AG09309 (cell line): Measurements from ENCODE around the gene EHBP1.

ENCODE experiments used
- DNase-seq: peaks from one replicate; pipeline ENCODE4 v3.0.0-alpha.2; 2010; ENCODE audit warnings: low read depth
- H3K4me3 ChIP-seq: 2 replicates; pipeline ENCODE4 v1.5.1; 2011; ENCODE audit warnings: mild to moderate bottlenecking, low read depth, low read length, moderate library complexity; ENCODE audit not compliant: control insufficient read depth
- TF ChIP-seq, protein P1 (sequence below): IDR thresholded peaks from 2 replicates; pipeline ENCODE4 v1.5.1; 2011; ENCODE audit warnings: mild to moderate bottlenecking, low read depth, low read length, inconsistent platforms; ENCODE audit not compliant: insufficient read depth, control insufficient read depth; ENCODE audit errors: missing control alignments

EHBP1 gene

DNA sequence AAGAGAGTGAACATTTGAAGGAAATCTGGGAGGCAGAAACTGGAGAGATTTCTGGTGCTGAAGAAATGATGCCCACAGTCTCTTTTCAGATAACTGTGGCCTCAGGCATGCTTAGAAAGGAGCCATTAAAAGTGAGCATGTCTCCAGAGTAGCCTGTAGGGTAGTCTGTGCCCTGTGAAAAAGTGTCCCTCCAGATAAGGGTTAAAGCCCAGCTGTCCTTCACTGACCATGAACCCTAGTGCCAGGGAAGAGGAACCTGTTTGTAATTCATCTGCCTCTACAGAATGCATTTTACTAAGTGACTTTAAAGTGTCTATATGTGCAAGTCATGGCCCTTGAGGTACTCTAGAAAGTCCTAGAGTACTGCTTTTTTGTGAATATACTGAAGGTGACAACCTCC lies 30.5 kb upstream of the EHBP1 start:
- no peak for DNase-seq
- TF ChIP-seq, protein P1, sequence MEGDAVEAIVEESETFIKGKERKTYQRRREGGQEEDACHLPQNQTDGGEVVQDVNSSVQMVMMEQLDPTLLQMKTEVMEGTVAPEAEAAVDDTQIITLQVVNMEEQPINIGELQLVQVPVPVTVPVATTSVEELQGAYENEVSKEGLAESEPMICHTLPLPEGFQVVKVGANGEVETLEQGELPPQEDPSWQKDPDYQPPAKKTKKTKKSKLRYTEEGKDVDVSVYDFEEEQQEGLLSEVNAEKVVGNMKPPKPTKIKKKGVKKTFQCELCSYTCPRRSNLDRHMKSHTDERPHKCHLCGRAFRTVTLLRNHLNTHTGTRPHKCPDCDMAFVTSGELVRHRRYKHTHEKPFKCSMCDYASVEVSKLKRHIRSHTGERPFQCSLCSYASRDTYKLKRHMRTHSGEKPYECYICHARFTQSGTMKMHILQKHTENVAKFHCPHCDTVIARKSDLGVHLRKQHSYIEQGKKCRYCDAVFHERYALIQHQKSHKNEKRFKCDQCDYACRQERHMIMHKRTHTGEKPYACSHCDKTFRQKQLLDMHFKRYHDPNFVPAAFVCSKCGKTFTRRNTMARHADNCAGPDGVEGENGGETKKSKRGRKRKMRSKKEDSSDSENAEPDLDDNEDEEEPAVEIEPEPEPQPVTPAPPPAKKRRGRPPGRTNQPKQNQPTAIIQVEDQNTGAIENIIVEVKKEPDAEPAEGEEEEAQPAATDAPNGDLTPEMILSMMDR, result no peak
- H3K4me3 ChIP-seq, result no peak overlapping the region

DNA sequence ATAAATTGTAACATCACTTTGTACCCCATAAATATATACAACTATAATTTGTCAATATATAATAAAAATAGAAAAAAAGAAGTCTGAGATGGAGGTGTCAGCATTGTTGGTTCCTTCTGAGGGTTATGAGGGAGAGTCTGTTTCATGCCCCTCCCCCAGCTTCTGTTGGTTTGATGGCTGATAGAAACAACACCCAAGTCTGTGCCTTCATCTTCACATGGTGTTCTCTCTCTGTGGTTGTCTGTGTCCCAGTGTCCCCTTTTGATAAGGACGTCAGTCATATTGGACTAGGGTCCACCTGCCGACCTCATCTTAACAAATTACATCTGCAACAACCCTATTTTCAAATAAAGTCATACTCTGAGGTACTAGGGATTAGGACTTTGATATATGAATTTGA lies 20.3 kb upstream of the EHBP1 start:
- DNase-seq, result no peak
- TF ChIP-seq, protein P1, result no peak

DNA sequence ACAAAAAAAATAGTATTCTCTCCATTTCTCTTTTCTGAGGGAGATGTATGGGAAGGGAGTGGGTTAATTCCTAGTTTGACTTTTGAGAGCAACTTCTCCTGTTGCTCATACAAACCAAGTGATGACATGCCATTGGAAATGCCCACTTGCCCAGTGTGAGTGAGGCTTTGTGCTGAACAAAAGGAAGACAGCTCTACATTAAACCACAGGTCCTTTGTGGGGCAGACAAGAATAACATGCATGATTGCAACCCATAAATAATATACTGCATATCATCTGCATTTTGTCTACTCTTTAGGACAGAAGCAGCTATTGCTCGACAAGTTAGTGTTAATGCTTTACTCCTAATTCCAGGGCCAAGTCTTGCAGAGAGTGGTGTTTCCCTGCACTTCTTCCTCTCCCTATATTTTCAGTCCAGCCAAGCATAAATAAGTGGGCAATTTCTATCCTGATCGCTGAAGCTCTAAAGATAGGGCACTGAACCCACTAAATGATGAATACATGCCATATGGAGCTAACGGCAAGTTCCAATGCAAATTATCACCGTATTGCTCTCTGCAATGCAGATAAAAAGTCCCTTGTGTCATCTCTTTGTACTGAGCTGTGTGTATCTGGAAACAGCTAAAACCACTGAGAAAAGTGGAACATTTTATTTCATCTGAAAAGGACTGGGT lies 19.4 kb upstream of the EHBP1 start:
- TF ChIP-seq, protein P1, result no peak
- DNase-seq, result no peak
- H3K4me3 ChIP-seq, result no peak overlapping the region

More for the DNA sequence above, 20.3 kb upstream of the EHBP1 start:
- no peak overlapping the region for H3K4me3 ChIP-seq

DNA sequence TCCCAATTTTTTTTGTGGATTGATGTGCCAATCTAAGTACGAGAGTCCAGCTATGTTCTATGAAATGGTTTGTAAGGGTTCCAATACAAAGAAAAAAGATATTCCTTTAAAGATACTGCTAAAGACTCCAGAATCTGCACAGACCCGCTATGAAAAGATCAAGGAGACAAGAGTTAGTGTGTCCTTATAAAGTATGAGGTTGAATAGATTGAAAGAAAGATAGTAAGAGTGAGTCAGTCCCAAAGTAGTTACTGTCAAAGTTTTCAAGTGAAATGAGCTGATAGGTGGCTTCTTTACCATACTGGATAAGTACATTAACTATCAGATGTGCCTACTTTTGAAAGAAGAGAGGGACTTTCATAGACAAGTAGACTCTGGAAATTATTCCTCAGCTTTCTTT lies 17.9 kb upstream of the EHBP1 start:
- TF ChIP-seq, protein P1, result no peak
- H3K4me3 ChIP-seq, result no peak overlapping the region
- no peak for DNase-seq

DNA sequence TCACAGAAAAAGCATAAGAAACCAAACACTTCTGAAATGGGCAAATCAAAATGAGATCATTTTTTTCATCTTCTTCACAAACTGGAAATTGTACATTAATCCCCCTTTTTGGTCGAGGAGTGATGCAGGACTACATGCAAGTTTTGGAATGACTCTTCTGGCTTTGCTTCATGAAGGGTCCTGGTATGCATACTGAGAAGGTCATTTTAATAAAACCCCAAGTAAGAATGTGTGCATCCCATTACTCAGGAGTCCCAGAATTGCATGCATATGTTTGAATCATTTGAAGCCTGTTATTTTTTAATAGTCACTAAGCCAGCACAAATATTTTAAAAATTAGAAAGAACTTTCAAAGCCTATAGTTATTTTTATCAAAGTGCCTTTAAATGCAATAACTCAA lies 16.7 kb upstream of the EHBP1 start:
- no peak for DNase-seq
- TF ChIP-seq, protein P1, result no peak
- no peak overlapping the region for H3K4me3 ChIP-seq

DNA sequence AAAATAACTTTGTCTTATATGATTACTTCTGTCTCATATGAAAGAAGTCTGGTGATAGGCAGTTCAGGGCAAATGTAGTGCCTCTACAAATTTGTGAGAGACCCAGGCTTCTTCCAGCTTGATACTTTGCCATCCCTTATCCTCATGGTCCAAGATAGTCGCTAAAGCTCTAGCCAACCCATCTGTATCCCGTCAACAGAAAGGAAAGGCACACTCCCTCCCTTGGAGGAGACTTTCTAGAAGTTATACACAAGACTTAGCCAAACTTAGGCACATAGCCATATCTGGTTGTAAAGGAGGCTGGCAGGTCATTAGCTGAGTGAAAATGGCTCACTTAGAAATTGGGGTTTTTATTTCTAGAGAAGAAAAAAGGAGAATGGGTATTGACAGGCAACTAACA lies 14.3 kb upstream of the EHBP1 start:
- DNase-seq, result no peak
- no peak overlapping the region for H3K4me3 ChIP-seq
- TF ChIP-seq, protein P1, result no peak

DNA sequence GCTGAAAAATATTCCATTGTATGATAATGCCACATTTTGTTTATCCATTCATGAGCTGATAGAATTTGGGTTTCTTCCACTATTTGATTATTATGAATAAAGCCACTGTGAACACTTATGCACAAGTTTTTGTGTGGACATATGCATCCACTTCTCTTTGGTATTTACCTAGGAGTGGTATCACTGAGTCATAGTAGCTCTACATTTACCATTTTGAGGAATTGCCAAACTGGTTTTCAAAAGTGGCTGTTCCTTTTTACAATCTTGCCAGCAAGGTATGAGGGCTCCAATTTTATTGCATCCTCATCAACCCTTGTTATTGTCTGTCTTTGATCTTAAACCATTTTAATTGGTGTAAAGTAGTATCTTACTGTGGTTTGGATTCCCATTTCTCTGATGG lies 13.3 kb upstream of the EHBP1 start:
- TF ChIP-seq, protein P1, result no peak
- no peak overlapping the region for H3K4me3 ChIP-seq
- DNase-seq, result no peak
